GM12891 (cell line): ENCODE data around the gene MPND.

ENCODE experiments used
- DNase-seq: peaks from one replicate; pipeline ENCODE4 v3.0.0; 2011; ENCODE audit warnings: low spot score; ENCODE audit not compliant: insufficient read length
- FAIRE-seq: peaks from 2 replicates; lab custom pipeline; 2011; peaks lifted over from hg19 to GRCh38; lab: Jason Lieb, UNC
- PAX5 ChIP-seq: IDR thresholded peaks from 2 replicates; pipeline ENCODE4 v1.6.1; 2011; ENCODE audit warnings: low read length, moderate library complexity, mild to moderate bottlenecking; ENCODE audit not compliant: insufficient read depth, severe bottlenecking
- POLR2A ChIP-seq: IDR thresholded peaks from 2 replicates; pipeline ENCODE4 v1.6.1; 2011; ENCODE audit warnings: low read depth, low read length, control low read depth
- POLR2AphosphoS5 ChIP-seq: IDR thresholded peaks from 2 replicates; pipeline ENCODE4 v1.6.1; 2011; ENCODE audit warnings: low read depth, low read length, control low read depth
- POU2F2 ChIP-seq: IDR thresholded peaks from 2 replicates; pipeline ENCODE4 v1.6.1; 2011; ENCODE audit warnings: low read depth, mild to moderate bottlenecking, control low read depth, low read length, moderate library complexity
- SPI1 ChIP-seq: IDR thresholded peaks from 2 replicates; pipeline ENCODE4 v1.6.1; 2011; ENCODE audit warnings: low read depth, low read length, control low read depth
- TAF1 ChIP-seq: IDR thresholded peaks from 2 replicates; pipeline ENCODE4 v1.6.1; 2011; ENCODE audit warnings: low read depth, low read length, control low read depth

MPND gene

DNA sequence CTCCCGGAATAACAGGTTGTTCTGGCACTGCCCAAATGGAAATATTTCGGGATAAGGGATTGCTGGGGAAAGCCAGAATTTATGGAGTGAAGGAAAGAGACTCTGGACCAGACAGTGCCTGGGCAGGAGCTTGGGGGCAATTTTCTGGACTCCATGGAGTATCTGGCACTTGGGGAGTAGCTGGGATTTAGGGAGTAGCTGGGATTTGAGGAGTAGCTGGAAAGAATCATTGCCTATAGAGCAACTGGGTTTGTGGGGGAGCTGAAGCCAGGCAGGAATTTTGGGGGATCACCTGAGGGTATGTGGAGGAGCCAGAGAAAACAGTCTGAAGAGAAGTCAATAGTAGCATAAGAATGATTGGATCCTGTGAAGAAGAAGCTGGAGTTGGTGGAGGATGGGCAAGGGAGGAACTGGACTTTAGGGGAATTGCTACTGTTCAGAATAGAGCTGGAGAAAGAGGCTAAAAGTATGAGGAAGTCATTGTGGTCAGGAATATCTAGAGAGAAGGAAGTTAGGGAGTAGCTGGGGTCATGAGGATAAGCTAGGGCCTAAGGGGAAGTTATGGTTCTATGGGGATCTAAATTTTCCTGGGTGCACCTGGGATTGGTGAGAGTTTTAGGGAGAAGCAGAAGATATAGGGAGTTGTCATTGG lies 24.2 kb upstream of the MPND start:
- TF ChIP-seq POU2F2 (no peak), SPI1 (no peak), TAF1 (no peak), POLR2A (no peak), PAX5 (no peak), POLR2AphosphoS5 (no peak)
- DNase-seq (no peak), FAIRE-seq (no peak)

DNA sequence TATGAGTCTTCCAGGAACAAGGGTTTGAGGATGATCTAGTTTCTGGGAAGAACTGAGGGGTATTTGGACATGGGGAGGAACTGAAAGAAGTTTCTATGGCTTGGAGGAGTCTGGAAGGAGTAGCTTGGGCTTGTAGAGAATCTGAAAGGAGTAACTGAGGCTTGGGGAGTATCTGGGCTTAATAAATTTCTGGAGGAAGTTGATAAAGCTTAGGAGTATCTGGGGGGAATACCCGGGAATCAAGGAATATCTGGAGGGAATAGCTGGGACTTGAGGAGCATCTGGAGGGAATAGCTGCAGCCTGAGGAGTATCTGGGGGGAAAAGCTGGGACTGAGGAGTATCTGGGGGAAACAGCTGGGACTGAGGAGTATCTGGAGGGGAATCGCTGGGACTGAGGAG lies 22.9 kb upstream of the MPND start:
- no peak for TF ChIP-seq POU2F2
- no peak for TF ChIP-seq POLR2AphosphoS5
- TF ChIP-seq SPI1: no peak
- no peak for TF ChIP-seq POLR2A
- FAIRE-seq (no peak), DNase-seq (no peak)

- FAIRE-seq: no peak
These were observed 20.3 kb upstream of the MPND start for GRCh38 chr19:4322942-4323665.

DNA sequence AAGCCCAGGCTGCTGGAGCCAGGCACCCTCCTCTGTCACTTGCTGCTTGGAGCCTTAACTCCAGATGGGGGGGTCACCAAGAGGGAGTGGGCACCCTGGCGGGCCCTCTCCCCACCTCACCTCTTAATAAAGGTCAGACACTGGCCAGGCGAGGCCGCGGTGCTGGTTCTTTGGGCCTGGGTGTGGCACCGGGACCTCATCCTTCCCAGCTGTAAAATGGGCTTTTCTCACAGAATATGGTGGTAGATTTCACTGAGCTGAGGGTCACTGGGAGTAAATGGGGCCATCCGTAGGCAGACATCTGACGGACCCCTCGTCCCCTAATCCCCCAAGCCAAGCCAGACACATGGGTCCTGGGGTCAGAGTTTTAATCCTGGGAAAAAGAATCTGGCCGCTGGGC lies 19.7 kb upstream of the MPND start:
- FAIRE-seq (no peak), DNase-seq (no peak)
- TF ChIP-seq POLR2A: no peak
- no peak for TF ChIP-seq POLR2AphosphoS5
- no peak for TF ChIP-seq SPI1
- TF ChIP-seq POU2F2: no peak
- no peak for TF ChIP-seq PAX5
- TF ChIP-seq TAF1: no peak

More at GRCh38 chr19:4322942-4323665, 20.3 kb upstream of the MPND start:
- TF ChIP-seq POLR2AphosphoS5 (no peak), PAX5 (no peak), SPI1 (no peak), TAF1 (no peak), POU2F2 (no peak)
- DNase-seq: no peak

DNA sequence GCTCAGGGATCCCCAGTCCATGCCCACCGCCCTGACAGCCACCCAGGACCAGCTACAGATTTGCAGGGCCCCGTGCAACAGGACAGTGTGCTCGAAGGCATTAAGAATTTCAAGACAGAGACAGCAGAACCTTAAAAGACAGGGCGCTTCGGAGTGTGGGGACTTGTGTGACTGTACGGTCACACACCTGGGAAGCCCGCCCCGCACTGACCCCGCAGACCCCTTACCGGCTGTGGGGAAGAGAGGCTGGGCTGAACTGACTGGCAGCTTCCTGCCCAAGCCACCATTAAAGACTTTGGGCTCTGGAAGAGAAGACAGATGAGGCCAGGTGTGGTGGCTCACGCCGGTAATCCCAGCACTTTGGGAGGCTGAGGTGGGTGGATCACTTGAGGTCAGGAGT lies 19.1 kb upstream of the MPND start:
- FAIRE-seq (no peak), DNase-seq (no peak)
- TF ChIP-seq TAF1: no peak
- no peak for TF ChIP-seq PAX5
- no peak for TF ChIP-seq POU2F2
- TF ChIP-seq POLR2A: no peak
- no peak for TF ChIP-seq SPI1
- no peak for TF ChIP-seq POLR2AphosphoS5

GRCh38 chr19:4326215-4326836 lies 17.0 kb upstream of the MPND start:
- DNase-seq (no peak), FAIRE-seq (no peak)
- no peak for TF ChIP-seq SPI1
- TF ChIP-seq POU2F2: no peak
- TF ChIP-seq POLR2AphosphoS5: no peak

DNA sequence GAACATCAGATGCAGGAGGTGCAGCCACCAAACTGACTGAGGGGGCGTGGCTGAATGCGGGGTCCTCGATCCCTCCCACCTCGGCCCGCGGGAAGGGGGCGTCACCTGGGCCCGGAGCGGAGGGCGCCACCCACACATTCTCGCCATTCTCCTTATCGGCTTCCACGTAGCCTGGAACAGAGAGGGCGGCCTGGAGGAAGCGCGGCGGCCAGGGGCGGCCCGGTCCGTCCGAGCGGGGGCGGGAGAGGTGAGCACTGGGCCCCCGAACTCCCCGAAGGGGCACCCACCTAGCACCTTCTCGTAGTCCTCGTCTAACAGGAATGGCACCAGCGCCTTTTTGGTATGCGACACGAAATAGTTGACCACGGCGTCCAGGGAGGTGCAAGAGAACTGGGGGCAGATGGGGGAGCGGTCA lies 16.5 kb upstream of the MPND start:
- DNase-seq: no peak
- TF ChIP-seq POU2F2 (no peak), SPI1 (no peak), POLR2AphosphoS5 (no peak), TAF1 (no peak), PAX5 (no peak), POLR2A (no peak)
- no peak for FAIRE-seq

- FAIRE-seq (peak; percentile 58), DNase-seq (no peak)
- no peak for TF ChIP-seq POLR2AphosphoS5
- TF ChIP-seq POU2F2: no peak
- no peak for TF ChIP-seq TAF1
- TF ChIP-seq SPI1: no peak
- no peak for TF ChIP-seq PAX5
- no peak for TF ChIP-seq POLR2A
These were observed 16.0 kb upstream of the MPND start for GRCh38 chr19:4327252-4327876.

DNA sequence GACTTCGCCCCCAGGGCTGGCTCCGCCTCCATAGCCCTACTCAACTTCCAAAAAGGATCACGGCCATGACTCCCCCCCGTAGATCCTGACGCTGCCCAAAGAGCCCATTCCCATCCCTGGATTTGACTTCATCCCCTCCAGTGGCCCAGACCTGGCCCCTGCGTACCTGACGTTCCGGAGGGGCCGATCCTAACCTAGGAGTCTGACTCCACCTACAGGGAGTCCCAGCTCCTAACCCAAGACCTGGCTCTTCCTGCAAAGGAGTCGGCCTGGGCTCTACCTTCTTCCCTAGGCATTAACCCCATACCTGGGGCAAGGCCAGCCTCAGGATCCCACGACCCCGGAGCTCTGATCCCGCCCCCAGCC lies 15.5 kb upstream of the MPND start:
- TF ChIP-seq SPI1 (no peak), POLR2A (no peak), PAX5 (no peak), TAF1 (no peak), POU2F2 (no peak), POLR2AphosphoS5 (no peak)
- DNase-seq (no peak), FAIRE-seq (no peak)
